ENCODE data around the gene DBNL. TPM values are rescaled to one million over a fixed set of nuclear protein-coding genes. Genes with fewer than 3 reads are reported as not detected.
"Not testable (repeated sequence)": the region's sequence is repeated elsewhere in the genome, so short reads cannot be mapped to it uniquely, and the experiment has no call there.

DBNL gene
- total RNA-seq, 2 experiments from 2014 or later: 88.5 to 90.6 TPM

DNA sequence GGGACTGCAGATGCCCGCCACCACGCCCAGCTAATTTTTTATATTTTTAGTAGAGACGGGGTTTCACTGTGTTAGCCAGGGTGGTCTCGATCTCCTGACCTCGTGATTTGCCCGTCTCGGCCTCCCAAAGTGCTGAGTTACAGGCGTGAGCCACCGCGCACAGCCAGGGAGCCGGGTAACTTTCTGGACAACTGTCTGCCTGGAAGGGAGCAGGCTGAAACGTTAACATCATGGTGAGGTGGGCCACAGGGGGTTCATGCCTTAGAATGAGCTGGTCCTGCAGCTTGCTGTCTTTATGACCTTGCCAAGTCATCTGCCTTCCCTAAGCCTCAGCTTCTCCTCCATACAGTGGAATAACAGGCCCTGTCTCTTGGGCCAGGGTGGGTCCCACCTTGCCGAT lies 13.2 kb upstream of the DBNL start:
- ATAC-seq (ENCODE audit: poor library complexity); POLR2A ChIA-PET; H3K4me3 Mint-ChIP-seq; H3K36me3 Mint-ChIP-seq (ENCODE audit: low read depth); H3K4me1 ChIP-seq (ENCODE audit: insufficient read depth, low read length); H3K4me3 ChIP-seq (ENCODE audit: low read length); H3K27me3 ChIP-seq (ENCODE audit: control insufficient read depth in 1 of 2, insufficient read depth in 2 of 2, low read length in 2 of 2); H3K9me3 Mint-ChIP-seq; H3K9me3 ChIP-seq (ENCODE audit: control insufficient read depth in 1 of 2, insufficient read depth in 1 of 2, low read length in 2 of 2); H3K36me3 ChIP-seq (ENCODE audit: insufficient read depth, low read length); CTCF ChIA-PET; H3K27me3 Mint-ChIP-seq; H3K27ac ChIP-seq (ENCODE audit: low read depth in 1 of 2, low read length in 2 of 2); H3K4me1 Mint-ChIP-seq (ENCODE audit: low read depth); DNase-seq; intact Hi-C loops (cut with DNase I, micrococcal nuclease); H3K27ac Mint-ChIP-seq: not testable (repeated sequence)

DNA sequence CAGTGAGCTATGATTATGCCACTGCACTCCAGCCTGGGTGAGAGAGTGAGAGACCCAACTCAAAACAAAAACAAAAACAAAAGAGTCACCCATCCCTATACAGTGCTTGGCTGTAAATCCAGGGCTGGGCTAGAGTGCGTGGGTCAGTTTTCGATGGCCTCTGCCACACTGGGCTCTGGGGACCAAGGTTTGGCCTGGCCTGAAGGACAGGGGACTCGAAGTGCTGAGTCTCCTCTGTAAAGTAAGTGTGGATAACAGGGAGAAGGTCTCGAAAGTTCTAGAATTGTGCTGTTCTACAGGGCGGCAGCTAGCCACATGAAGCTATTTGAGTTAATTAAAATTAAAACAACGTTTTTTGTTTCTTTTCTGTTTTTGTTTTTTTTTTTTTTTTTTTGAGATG lies 12.5 kb upstream of the DBNL start:
- not testable (repeated sequence) for H3K9me3 Mint-ChIP-seq; H3K36me3 ChIP-seq (ENCODE audit: insufficient read depth, low read length); H3K9me3 ChIP-seq (ENCODE audit: control insufficient read depth in 1 of 2, insufficient read depth in 1 of 2, low read length in 2 of 2)

GRCh38 chr7:44033971-44034844 lies 10.3 kb upstream of the DBNL start:
- H3K4me3 ChIP-seq (ENCODE audit: low read length); H3K36me3 Mint-ChIP-seq (ENCODE audit: low read depth); H3K27ac ChIP-seq (ENCODE audit: low read depth in 1 of 2, low read length in 2 of 2); intact Hi-C loops (cut with DNase I, micrococcal nuclease); ATAC-seq (ENCODE audit: poor library complexity); H3K27me3 Mint-ChIP-seq; H3K4me1 Mint-ChIP-seq (ENCODE audit: low read depth); DNase-seq; CTCF ChIA-PET; H3K9me3 ChIP-seq (ENCODE audit: control insufficient read depth in 1 of 2, insufficient read depth in 1 of 2, low read length in 2 of 2); H3K4me1 ChIP-seq (ENCODE audit: insufficient read depth, low read length); POLR2A ChIA-PET; H3K4me3 Mint-ChIP-seq; H3K9me3 Mint-ChIP-seq; H3K36me3 ChIP-seq (ENCODE audit: insufficient read depth, low read length); H3K27me3 ChIP-seq (ENCODE audit: control insufficient read depth in 1 of 2, insufficient read depth in 2 of 2, low read length in 2 of 2); H3K27ac Mint-ChIP-seq: not testable (repeated sequence)

More for the DNA sequence above, 12.5 kb upstream of the DBNL start:
- CTCF ChIA-PET; H3K36me3 Mint-ChIP-seq (ENCODE audit: low read depth); H3K27ac Mint-ChIP-seq; H3K4me1 ChIP-seq (ENCODE audit: insufficient read depth, low read length); POLR2A ChIA-PET; H3K27me3 Mint-ChIP-seq; H3K27ac ChIP-seq (ENCODE audit: low read depth in 1 of 2, low read length in 2 of 2); DNase-seq; H3K4me3 ChIP-seq (ENCODE audit: low read length); intact Hi-C loops (cut with DNase I, micrococcal nuclease); H3K27me3 ChIP-seq (ENCODE audit: control insufficient read depth in 1 of 2, insufficient read depth in 2 of 2, low read length in 2 of 2); H3K4me3 Mint-ChIP-seq; H3K4me1 Mint-ChIP-seq (ENCODE audit: low read depth); ATAC-seq (ENCODE audit: poor library complexity): not testable (repeated sequence)

DNA sequence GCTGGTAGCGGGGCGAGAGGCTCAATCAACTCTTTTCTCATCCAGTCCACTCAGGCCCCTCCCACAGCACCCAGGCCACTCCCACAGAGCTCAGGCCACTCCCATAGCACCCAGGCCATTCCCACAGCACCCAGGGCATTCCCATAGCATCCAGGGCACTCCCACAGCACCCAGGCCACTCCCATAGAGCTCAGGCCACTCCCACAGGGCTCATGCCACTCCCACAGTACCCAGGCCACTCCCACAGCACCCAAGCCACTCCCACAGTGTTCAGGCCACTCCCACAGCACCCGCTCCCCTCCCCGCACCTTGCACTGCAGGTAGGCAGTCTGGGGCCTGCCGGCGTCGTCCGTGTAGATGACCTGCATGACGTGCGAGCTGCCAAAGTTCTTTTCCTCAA lies 8.1 kb upstream of the DBNL start:
- H3K27ac Mint-ChIP-seq; H3K4me3 ChIP-seq (ENCODE audit: low read length); POLR2A ChIA-PET; H3K36me3 ChIP-seq (ENCODE audit: insufficient read depth, low read length); H3K27me3 ChIP-seq (ENCODE audit: control insufficient read depth in 1 of 2, insufficient read depth in 2 of 2, low read length in 2 of 2); H3K9me3 ChIP-seq (ENCODE audit: control insufficient read depth in 1 of 2, insufficient read depth in 1 of 2, low read length in 2 of 2); H3K27me3 Mint-ChIP-seq; H3K9me3 Mint-ChIP-seq; CTCF ChIA-PET; H3K27ac ChIP-seq (ENCODE audit: low read depth in 1 of 2, low read length in 2 of 2); H3K4me1 ChIP-seq (ENCODE audit: insufficient read depth, low read length); intact Hi-C loops (cut with DNase I, micrococcal nuclease); H3K36me3 Mint-ChIP-seq (ENCODE audit: low read depth); H3K4me1 Mint-ChIP-seq (ENCODE audit: low read depth); H3K4me3 Mint-ChIP-seq: not testable (repeated sequence)
- DNase-seq (peak in 6 of 14 experiments; percentile 28 to 65 (median 44)), ATAC-seq (ENCODE audit: poor library complexity) (peak; percentile 15)

DNA sequence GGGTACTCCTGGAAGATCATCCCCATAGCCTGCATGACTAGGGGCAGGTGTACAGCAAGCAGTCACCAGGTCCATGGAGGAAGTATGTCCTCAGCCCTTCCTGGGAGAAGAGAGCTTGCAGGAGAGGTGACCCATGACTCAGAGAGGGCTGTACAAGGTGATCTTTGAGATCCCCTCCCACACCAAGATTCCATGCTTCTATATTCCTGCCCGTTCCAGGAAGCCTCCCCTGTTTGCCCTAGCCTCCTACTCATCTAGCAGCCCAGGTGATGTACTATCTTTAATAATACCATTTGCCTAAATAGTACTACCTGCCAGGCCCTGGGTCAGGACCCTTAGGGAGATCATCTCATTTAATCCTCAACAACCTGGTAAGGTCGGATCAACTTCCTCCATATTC lies 6.6 kb upstream of the DBNL start:
- peak overlapping the region; percentile 50 for H3K27ac Mint-ChIP-seq
- H3K4me1 ChIP-seq (ENCODE audit: insufficient read depth, low read length); H3K27me3 ChIP-seq (ENCODE audit: control insufficient read depth in 1 of 2, insufficient read depth in 2 of 2, low read length in 2 of 2); ATAC-seq (ENCODE audit: poor library complexity); H3K27ac ChIP-seq (ENCODE audit: low read depth in 1 of 2, low read length in 2 of 2); H3K4me3 ChIP-seq (ENCODE audit: low read length); H3K36me3 ChIP-seq (ENCODE audit: insufficient read depth, low read length); H3K36me3 Mint-ChIP-seq (ENCODE audit: low read depth); H3K4me1 Mint-ChIP-seq (ENCODE audit: low read depth); H3K27me3 Mint-ChIP-seq; H3K9me3 Mint-ChIP-seq; H3K4me3 Mint-ChIP-seq; intact Hi-C loops (cut with DNase I, micrococcal nuclease); H3K9me3 ChIP-seq (ENCODE audit: control insufficient read depth in 1 of 2, insufficient read depth in 1 of 2, low read length in 2 of 2); CTCF ChIA-PET; POLR2A ChIA-PET; DNase-seq: not testable (repeated sequence)

GRCh38 chr7:44038553-44038952 lies 5.9 kb upstream of the DBNL start:
- DNase-seq; H3K9me3 ChIP-seq (ENCODE audit: control insufficient read depth in 1 of 2, insufficient read depth in 1 of 2, low read length in 2 of 2); H3K9me3 Mint-ChIP-seq; intact Hi-C loops (cut with DNase I, micrococcal nuclease); H3K36me3 ChIP-seq (ENCODE audit: insufficient read depth, low read length); H3K4me1 Mint-ChIP-seq (ENCODE audit: low read depth); H3K4me3 Mint-ChIP-seq; H3K27ac ChIP-seq (ENCODE audit: low read depth in 1 of 2, low read length in 2 of 2); H3K4me3 ChIP-seq (ENCODE audit: low read length); H3K27me3 Mint-ChIP-seq; H3K36me3 Mint-ChIP-seq (ENCODE audit: low read depth); H3K4me1 ChIP-seq (ENCODE audit: insufficient read depth, low read length); ATAC-seq (ENCODE audit: poor library complexity); POLR2A ChIA-PET; H3K27me3 ChIP-seq (ENCODE audit: control insufficient read depth in 1 of 2, insufficient read depth in 2 of 2, low read length in 2 of 2); CTCF ChIA-PET: not testable (repeated sequence)
- peak overlapping the region; percentile 50 for H3K27ac Mint-ChIP-seq

- POLR2A ChIA-PET; H3K9me3 Mint-ChIP-seq; H3K36me3 Mint-ChIP-seq (ENCODE audit: low read depth); CTCF ChIA-PET; H3K27me3 Mint-ChIP-seq; intact Hi-C loops (cut with DNase I, micrococcal nuclease); H3K27me3 ChIP-seq (ENCODE audit: control insufficient read depth in 1 of 2, insufficient read depth in 2 of 2, low read length in 2 of 2); H3K9me3 ChIP-seq (ENCODE audit: control insufficient read depth in 1 of 2, insufficient read depth in 1 of 2, low read length in 2 of 2); H3K36me3 ChIP-seq (ENCODE audit: insufficient read depth, low read length): not testable (repeated sequence)
- peak overlapping the region; percentile 90 for H3K27ac Mint-ChIP-seq
- H3K4me3 ChIP-seq (ENCODE audit: low read length): peak overlapping the region; percentile 19
- peaks cover 11% of the 10 kb centered on the region for H3K4me1 Mint-ChIP-seq (ENCODE audit: low read depth)
- H3K27ac ChIP-seq (ENCODE audit: low read depth in 1 of 2, low read length in 2 of 2): peak overlapping the region in 1 of 2 donors; percentile 7
- peak; percentile 70 to 92 (median 82) for DNase-seq
- ATAC-seq (ENCODE audit: poor library complexity): peak; percentile 69
- peaks cover 15% of the 10 kb centered on the region for H3K4me1 ChIP-seq (ENCODE audit: insufficient read depth, low read length)
- H3K4me3 Mint-ChIP-seq: peak overlapping the region; percentile 71
Measured at GRCh38 chr7:44038961-44039558, 5.4 kb upstream of the DBNL start.
